ENCODE data around the gene JAML. TPM values are rescaled to one million over a fixed set of nuclear protein-coding genes. Genes with fewer than 3 reads are reported as not detected.

The JAML gene, protein sequence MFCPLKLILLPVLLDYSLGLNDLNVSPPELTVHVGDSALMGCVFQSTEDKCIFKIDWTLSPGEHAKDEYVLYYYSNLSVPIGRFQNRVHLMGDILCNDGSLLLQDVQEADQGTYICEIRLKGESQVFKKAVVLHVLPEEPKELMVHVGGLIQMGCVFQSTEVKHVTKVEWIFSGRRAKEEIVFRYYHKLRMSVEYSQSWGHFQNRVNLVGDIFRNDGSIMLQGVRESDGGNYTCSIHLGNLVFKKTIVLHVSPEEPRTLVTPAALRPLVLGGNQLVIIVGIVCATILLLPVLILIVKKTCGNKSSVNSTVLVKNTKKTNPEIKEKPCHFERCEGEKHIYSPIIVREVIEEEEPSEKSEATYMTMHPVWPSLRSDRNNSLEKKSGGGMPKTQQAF
- total RNA-seq = 10 to 100 TPM in 1 of 3 donors, 1 to 10 TPM in 2; 7.5 to 15.0 (median 7.7) TPM
- long read RNA-seq, donor 1, partial matches to known transcripts = 3 of 11 reads
- long read RNA-seq, donor 1, other reads (novel, unspliced or antisense) = 4 of 11 reads
- long read RNA-seq, donor 2, transcript JAML-202 (10 exons, 1,944 nt) = major isoform, 5 of 12 reads
- long read RNA-seq, donor 2, partial matches to known transcripts = 4 of 12 reads
- long read RNA-seq, donor 2, other reads (novel, unspliced or antisense) = 2 of 12 reads

GRCh38 chr11:118224511-118225188 lies at the start of gene JAML:
TSS of gene JAML (minus strand) at chr11:118225011. CDS start at chr11:118214866, 10,145 bp downstream.
- Histone ChIP-seq H3K4me3 (no peak within 1 kb of the TSS), H3K9me3 (no peaks in the 10 kb centered on the region), H3K36me3 (ENCODE audit: low read depth) (no peaks in the 10 kb centered on the region), H3K4me1 (ENCODE audit: low read depth) (no peaks in the 10 kb centered on the region)
- peak in 1 of 3 donors; percentile 60 for DNase-seq
- ATAC-seq = peak; percentile 70
- intact Hi-C loops (cut with DNase I, micrococcal nuclease) = no loop called here
- no peak for TF ChIP-seq CTCF (IDR thresholded peaks at IDR 0.05)

- TF ChIP-seq CTCF (IDR thresholded peaks at IDR 0.05) = no peak
- DNase-seq = no peak
These were observed 49.4 kb upstream of the JAML start for GRCh38 chr11:118274186-118274585.

GRCh38 chr11:118272001-118272400 lies 47.2 kb upstream of the JAML start:
- no peak for TF ChIP-seq CTCF (IDR thresholded peaks at IDR 0.05)
- DNase-seq = no peak
- H3K4me1 ChIP-seq (ENCODE audit: low read depth) = peaks cover 15% of the 10 kb centered on the region
- H3K4me3 ChIP-seq = no peak overlapping the region
- no peaks in the 10 kb centered on the region for H3K36me3 ChIP-seq (ENCODE audit: low read depth)
- H3K9me3 ChIP-seq = no peaks in the 10 kb centered on the region
- ATAC-seq = peak; percentile 80
- intact Hi-C loops (cut with DNase I, micrococcal nuclease) = no loop called here

More at GRCh38 chr11:118274186-118274585, 49.4 kb upstream of the JAML start:
- H3K4me3 ChIP-seq = no peak overlapping the region
- no peaks in the 10 kb centered on the region for H3K9me3 ChIP-seq
- H3K36me3 ChIP-seq (ENCODE audit: low read depth) = no peaks in the 10 kb centered on the region
- ATAC-seq = peak; percentile 82
- H3K4me1 ChIP-seq (ENCODE audit: low read depth) = peaks cover 18% of the 10 kb centered on the region
- intact Hi-C loops (cut with DNase I, micrococcal nuclease) = no loop called here

GRCh38 chr11:118267486-118267885 lies 42.7 kb upstream of the JAML start:
- no peaks in the 10 kb centered on the region for H3K36me3 ChIP-seq (ENCODE audit: low read depth)
- ATAC-seq (no peak), DNase-seq (no peak)
- H3K9me3 ChIP-seq = no peaks in the 10 kb centered on the region
- TF ChIP-seq CTCF (IDR thresholded peaks at IDR 0.05) = no peak
- H3K4me1 ChIP-seq (ENCODE audit: low read depth) = peaks cover 4% of the 10 kb centered on the region
- H3K4me3 ChIP-seq = no peak overlapping the region
- intact Hi-C loops (cut with DNase I, micrococcal nuclease) = no loop called here

- no peak overlapping the region for H3K4me3 ChIP-seq
- ATAC-seq = peak; percentile 67
These were observed 41.1 kb upstream of the JAML start for GRCh38 chr11:118265954-118266353.

More at GRCh38 chr11:118265954-118266353, 41.1 kb upstream of the JAML start:
- Histone ChIP-seq H3K4me1 (ENCODE audit: low read depth) (peaks cover 12% of the 10 kb centered on the region), H3K36me3 (ENCODE audit: low read depth) (no peaks in the 10 kb centered on the region), H3K9me3 (no peaks in the 10 kb centered on the region)
- peak; percentile 82 to 84 (median 82) for DNase-seq
- no peak for TF ChIP-seq CTCF (IDR thresholded peaks at IDR 0.05)
- intact Hi-C loops (cut with DNase I, micrococcal nuclease) = no loop called here
